GM21619 (cell line): Measurements from ENCODE around the gene GARIN5A.

Experiments used
- ATAC-seq: cut with Tn5 transposase; IDR thresholded peaks from one replicate; pipeline ENCODE4 v1.9.1; 2021; ENCODE audit not compliant: unreplicated experiment

Gene GARIN5A

DNA sequence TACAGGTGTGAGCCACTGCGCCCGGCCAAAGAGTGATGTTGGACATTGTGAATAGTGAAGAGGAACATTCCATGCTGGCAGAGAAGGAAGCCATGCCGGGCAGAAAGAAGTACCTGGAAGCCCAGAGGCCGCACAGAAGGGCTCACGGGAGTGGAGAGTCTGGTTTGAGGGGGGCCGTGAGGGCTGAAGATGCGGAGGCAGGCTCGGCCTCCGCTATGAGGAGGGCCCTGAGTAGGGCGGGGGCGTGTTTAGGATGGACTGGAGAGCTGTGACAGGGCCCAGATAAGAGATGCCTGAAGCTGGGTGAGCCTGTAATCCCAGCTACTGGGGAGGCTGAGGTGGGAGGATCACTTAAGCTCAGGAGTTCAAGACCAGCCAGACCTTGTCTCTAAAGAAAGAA, 32.7 kb upstream of the GARIN5A start:
- no peak for ATAC-seq

DNA sequence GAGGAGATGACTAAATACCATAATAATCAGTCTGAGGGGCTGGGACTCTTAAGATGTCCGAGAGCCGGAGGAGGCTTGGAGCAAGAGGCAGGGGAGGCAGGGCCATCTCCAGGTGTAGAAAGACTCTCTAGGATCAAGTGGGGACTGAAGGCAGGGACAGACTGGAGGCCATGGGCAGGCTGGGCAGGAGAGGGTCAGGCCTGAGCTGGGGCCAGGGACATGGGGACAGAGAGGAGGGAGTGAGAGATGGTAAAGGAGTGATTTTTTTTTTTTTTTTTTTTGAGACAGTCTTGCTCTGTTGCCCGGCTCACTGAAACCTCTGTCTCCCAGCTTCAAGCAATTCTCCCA, 32.2 kb upstream of the GARIN5A start:
- ATAC-seq = no peak

DNA sequence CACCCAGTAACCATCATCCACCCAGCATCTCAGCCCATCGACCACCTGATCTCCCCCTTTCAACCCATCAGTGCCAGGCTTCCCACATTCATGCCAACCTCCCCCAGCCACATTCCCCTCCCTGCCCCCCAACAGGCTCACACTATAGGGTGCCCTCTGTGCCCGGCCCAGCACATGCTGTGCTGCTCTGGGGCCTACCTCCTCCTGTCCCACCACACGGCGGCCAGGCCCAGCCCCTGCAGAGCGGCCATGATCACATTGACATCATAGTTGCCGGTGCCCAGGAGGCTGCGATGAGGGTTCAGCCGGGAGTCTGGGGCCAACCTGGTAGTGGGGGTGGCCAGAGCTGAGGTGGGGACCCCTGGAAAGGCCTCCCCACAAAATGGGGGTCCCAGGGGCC, 30.7 kb upstream of the GARIN5A start:
- no peak for ATAC-seq

DNA sequence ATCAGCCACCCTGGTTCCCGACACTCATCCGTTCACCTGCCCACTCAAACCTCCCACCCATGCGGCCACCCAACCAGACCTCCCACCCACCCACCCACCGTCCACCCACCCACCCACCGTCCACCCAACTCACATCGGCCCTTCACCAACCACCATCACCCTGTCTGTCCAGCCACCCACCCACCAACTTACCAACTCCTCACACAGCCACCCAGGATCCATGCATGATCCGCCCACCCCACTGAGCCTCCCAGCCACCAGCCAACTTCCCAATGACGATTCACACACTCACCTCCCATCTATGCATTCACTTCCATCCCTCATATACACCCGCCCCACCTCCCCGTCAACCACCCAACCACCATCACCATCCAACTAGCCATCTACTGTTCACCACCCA, 30.1 kb upstream of the GARIN5A start:
- ATAC-seq = no peak

DNA sequence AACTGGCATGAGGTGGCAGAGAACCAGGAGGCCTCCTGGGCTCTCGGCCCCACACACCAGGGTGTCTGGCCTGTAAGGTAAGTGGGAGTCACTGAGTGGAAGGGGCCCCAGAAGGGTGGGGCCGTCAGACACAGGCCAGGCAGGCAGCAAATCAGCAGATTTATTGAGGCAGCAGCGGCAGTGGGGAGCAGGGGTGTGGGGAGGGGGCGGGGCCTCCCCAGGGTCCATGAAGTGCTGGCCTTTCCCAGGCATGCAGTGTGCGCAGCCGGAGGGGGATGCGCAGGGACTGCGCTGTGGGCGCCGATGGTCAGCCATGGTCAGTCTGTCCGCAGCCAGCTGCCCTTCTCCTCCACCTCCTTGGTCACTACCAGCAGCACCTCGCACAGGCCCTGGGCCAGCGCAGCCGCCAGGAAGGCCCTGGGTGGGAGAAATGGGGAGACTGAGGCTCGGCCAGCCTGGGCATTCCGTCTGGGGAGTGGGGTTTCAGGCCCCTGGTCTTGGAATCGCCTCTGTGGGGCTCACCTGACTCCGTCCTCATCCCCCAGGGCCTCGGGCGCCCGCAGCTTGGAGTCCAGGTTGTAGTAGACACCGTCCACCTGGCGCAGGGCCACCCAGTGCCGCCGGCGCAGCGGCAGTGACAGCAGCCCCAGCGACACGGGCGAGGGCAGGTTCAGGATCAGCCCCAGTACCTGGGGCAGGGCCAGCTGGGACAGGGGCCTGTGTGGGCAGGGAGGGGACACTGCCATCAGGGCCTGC, 29.4 kb upstream of the GARIN5A start:
- ATAC-seq = no peak

DNA sequence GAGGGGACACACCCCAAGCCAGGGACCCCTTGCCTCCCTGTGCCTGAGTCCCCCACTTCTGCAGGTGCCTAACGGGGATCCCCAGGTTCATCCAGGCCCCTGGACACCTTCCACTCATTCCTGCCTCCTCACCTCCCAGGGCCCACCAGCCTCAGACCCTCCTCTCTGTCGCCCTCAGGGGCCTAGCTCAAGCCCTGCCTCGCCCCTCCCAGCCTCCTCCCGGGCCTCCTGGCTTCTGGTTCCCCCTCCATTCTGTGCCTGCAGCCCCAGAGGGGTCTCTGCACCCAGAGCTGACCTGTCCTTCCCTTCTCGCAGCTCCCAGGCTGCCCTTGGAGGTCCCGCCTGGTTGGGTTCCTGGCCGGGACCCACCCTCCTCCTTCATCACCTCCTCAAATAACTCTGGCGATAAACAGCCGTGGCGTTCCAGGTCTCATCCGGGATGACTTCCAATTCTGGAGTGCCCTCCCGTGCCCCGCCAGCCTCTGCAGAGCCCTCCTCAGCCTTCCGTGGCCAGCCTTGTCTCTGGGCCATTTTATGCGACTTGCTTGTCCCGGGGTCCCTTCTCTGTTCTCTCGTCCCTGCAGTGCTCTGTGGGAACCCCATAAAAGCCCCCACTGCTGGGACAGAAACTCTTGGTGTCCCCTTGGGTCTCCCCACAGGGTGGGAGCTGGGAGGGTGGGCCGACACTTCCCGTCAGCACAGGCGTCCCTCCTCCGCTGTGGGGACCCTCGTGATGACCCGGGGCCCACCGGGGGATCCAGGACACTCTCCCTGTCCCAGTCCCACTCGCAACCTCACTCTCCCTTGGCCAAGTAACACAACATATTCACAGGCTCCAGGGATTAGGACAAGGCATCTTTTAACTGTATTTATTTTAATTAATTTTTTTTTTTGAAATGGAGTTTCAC, 25.2 kb upstream of the GARIN5A start:
- no peak for ATAC-seq

DNA sequence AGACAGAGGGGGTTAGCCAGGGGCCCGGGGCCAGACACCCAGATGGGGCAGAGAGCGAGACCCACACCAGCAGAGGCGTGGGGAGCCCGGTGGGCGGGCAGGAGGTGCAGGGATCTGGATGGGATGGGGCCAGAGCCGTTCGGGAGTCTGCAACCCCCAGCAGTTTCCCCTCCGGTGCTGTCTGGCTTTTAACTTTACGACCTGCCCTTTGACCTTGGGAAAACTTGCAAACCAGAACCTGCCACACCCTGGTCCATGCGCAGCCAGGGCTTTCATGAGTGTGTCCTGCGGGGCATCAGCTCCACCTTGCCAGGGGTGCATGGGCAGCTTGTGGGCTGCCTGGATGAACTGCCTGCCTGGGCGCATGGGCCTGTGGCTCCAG, 24.5 kb upstream of the GARIN5A start:
- ATAC-seq = no peak

DNA sequence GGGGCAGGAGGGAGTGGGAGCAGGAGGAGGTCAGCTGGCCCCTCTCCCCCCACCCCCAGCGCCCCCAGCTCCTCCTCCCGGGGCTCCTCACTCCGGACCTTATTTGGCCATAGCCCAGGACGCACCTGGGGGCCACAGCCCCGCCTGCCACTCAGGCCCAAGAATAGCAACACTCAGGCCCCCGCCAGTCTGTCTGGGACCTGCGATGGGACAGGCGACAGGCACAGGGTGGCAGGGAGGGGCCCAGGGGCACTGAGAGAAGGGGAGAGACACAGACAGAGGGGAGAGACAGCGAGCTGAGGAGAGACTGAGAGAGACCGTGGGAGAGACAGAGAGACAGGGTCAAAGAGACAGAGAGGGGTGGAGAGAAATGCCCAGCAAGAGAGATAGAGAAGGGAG, 24.1 kb upstream of the GARIN5A start:
- no peak for ATAC-seq

DNA sequence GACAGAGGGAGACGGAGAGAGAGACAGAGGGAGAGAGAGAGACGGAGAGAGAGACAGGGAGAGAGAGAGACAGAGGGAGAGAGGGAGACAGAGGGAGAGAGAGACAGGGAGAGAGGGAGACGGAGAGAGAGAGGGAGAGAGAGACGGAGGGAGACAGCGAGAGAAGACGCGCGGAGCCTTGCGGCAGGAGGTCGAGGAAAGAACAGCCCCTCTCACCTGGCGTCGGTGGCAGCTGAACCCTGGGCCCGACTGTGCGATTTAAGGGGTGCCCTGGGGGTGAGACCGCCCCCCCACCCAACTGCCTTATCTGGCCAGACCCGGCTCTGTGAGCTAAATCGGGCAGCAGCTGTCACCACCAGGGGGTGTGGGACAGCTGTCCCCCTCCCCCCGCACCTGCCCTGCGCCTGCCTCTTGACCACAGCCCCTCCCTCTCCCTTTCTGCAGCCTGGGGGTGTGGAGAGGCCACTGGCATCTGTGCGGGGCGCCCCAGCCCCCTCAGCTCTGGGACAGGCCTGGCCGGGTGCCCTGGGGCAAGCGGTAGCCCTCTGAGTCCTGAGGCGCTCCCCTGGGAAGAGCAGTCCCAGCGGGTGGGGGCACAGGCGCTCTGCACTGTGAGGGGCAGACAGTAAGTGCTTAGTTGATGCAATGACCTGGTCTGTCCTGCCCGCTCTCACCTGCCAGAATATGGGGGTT, 23.6 kb upstream of the GARIN5A start:
- no peak for ATAC-seq

DNA sequence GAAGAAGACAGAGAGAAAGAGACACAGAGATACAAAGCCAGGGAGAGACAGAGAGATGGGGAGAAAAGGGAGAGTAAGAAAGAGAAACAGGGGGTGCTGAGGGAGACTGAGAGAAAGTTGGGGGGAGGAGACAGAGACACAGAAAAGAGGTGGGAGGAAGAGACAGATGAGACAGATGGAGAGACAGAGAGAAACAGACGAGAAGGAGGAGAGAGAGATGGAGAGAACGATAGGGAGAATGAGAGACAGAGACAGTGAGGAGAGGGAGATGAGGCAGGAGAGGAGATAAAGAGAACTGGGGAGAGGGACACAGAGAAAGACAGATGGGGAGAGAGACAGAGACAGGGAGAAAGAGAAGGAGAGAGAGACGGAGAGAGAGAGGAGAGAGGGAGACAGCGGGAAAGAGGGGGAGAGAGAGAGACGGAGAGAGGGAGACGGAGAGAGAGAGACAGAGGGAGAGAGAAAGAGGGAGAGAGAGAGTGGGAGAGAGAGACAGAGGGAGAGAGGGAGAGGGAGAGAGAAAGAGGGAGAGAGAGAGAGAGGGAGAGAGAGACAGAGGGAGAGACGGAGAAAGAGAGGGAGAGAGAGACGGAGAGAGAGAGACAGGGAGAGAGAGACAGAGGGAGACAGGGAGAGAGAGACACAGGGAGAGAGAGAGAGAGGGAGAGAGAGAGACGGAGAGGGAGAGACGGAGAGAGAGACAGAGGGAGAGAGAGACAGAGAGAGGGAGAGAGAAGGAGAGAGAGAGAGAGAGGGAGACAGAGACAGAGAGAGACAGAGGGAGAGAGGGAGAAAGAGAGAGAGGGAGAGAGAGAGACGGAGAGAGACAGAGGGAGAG, 21.8 kb upstream of the GARIN5A start:
- no peak for ATAC-seq

DNA sequence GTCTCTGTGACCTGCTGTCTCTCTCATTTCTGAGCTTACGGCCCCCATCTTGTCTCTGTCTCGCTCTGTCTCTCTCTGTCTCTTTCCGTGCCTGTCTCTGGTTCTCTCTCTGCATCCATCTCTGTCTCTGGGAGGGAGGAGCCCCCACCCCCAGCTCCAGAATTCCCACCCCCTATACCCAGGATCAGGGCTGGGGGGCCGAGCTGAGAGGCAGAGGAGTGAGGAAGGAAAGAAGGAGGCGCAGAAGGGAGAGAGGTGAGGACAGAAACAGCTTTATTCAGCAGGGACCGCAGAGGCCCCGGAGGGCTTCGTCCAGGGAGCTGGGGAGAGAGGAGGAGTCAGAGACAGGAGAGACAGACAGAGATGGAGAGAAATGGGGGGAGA, 20.4 kb upstream of the GARIN5A start:
- ATAC-seq = no peak

DNA sequence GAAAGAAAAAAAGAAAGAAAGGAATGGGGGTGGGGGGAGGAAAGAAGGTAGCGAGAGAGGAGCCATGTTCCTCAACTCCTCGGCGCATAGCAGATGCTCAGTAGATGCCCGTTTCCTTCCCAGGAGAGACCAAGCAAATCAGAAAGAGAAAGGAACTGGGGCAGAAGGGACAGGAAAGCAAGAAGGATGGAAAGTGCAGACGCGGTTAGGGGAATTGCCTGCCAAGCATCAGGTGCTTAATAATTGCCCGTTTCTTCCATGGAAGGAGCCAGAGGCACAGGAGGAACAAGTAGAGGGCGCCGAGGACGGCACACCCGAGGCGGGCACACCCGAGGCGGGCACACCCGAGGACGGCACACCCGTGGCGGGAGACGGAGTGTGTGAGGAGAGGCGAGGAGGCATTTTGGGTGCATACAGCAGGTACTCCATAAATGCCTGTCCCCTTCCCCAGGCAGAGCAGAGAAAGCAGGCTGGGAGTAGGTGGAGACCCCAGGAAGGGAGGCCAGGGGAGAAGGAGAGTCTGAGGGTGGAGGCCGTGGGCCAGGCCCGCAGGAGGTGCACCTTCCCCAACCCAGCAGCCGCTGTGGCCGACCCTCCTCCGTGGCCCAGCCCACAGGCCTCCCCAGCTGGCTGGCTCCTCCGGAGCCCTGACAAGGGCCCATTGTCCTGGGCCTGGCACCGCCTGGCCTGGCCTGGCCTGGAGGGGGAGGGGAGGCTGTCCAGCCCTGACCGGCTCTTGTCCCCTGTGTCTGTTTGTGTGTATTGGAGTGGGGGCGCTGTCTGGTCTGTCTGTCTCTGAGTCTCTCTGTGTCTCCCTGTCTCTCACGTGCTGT, 19.8 kb upstream of the GARIN5A start:
- no peak for ATAC-seq

DNA sequence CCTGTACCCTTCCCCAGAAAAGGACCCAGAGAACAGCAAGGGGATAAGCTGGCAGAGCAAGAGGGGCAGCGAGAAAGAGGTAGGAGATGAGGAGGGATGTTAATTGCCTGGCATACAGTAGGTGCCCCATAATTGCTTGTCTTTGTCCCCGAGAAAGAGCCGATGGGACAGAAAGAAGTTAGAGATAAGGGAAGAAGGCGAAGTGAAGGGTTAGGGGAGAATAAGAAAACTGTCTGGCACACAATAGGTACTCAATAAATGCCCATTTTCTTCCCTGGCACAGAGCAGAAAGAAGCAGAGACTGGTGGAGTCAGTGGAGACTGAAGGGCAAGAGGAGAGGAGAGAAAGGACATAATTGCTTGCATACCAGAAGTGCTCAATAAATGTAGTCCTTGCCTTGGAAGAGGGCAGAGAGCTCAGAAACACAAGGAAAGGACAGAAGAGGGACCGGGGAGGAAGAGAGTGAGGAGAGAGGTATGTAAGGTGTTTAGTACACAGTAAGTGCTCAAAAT, 18.4 kb upstream of the GARIN5A start:
- no peak for ATAC-seq

DNA sequence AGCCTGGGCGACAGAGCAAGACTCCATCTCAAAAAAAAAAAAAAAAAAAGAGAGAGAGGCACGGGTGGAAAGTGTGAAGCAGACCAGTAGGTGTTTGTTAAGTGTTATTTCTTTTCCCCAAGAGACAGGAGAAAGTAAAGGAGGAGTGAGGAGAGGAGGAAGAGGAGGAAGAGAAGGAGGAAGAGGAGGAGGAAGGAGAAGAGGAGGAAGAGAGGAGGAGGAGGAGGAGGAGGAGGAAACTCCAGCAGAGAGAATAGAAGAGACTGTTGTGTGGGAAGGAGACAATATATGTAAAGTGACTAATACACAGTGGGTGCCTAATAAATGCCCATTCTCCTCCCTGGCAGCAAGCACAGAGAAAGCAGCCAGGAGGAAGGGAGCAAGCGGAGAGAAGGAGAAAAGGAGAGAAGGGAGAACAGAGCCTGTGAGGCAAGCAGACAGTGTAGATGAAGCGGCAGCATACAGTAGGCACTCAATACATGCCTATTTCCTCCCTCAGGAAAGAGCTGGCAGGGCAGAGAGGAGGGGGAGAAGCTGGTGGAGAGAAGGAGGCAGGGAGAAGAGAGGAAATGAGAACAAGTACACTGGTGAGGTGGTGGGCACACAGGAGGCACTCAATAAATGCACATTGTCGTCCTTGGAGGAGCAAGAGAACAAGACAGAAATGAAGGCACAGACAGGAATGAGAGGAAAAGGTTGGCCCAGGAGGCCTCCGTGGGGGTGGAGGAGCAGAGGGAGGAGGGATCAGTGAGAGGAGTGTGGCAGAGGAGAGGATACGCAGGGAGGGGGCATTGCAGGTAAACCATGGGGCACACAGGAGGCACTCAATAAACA, 17.8 kb upstream of the GARIN5A start:
- no peak for ATAC-seq

DNA sequence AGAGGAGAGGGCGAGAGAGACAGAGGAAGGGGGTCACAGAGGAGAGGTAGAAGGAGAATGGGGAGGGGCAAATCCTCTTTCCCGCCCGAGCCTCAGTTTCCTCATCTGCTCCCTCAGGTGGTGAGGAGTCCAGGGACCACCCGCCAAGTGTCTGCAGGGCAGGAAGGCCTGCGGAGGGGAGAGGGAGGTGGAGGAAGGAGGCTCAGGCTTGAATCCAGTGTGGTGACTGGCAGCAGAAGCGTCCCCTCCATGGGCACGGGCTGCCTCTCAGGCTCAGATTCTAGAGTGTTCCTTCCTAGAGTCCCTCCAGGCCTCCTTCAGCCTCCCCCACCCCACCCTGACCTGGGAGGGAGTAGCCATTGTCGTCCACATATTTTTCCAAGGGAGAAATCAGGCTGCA, 16.5 kb upstream of the GARIN5A start:
- no peak for ATAC-seq

DNA sequence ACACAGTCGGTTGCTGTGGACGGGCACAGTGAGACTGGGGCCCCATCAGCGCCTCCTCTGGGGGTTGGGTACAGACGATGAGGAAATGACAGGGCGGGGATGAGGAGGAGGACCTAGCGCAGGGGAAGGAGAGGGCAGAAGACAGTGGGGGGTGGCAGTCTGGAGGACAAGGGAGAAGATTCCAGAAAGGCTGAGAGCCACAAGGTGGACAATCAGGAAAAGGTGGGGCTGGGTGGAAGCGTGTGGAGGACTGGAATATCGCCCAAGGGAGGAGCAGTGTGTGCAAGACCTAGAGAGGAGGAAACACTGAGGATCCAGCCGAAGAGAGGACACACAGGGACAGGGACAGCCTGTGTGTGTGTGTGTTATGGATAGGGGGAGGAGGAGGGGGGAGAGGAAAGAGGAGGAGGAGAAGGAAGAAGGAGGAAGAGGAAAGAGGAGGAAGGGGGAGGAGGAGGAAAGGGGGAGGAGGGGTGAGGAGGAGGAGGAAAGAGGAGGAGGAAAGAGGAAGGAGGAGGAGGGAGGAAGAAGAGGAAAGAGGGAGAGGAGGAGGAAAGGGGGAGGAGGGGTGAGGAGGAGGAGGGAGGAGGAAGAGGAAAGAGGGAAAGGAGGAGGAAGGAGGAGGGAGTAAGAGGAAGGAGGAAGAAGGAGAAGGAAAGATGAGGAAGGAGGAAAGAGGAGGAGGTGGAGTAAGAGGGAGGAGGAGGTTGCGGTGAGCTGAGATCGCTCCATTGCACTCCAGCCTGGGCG, 15.8 kb upstream of the GARIN5A start:
- ATAC-seq = no peak

DNA sequence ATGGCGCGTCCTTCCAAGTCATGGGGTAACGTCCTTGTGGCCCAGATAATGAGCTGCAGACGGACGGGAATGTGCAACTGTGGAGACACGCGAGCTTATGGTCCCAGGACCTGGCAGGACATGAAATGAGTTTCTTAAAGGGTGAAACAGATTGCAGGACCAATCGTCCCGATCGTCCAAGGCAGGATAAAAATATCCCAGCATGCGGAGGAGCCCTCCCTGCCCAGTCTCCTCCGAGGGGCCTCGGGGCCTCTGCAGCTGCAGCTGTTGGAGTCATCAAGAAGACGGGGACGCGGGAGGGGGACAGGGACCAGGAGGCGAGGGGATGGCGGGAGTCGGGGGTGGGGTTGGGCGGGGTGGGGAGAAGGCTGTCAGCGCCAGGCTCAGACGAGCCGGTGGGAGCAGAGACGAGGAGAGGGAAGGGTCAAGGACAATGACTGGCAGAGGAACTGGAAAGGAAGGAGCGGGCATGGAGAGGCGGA, 14.4 kb upstream of the GARIN5A start:
- ATAC-seq = no peak

DNA sequence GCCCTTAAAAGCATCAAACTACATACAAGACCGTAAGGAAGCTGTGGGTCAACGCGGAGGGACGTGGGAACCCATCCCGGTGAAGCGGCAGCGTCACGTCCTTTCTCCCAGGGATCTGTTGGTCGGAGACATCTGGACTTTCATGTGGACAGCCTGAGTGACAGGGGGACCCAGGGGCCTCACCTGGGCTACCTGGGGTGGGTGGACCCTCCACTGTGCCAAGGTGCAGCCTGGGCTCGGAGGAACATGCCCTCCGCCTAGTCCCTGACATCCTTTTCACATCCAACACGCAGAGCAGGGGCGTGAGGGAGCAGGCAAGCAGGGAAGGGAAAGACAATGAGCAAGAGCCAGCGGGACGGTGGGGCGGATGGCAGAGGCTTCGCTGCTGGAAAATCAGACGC, 13.8 kb upstream of the GARIN5A start:
- ATAC-seq = no peak
